HG02840 (cell line): ENCODE results near the gene FAM181A.
A peak's percentile ranks its signal among the peaks of the same experiment; 100 is the strongest.

Experiments used
- ATAC-seq: cut with Tn5 transposase; IDR thresholded peaks from one replicate; pipeline ENCODE4 v1.9.1; 2021; ENCODE audit warnings: mild to moderate bottlenecking, moderate library complexity, moderate number of reproducible peaks; ENCODE audit not compliant: unreplicated experiment, low FRiP score

The FAM181A gene

DNA sequence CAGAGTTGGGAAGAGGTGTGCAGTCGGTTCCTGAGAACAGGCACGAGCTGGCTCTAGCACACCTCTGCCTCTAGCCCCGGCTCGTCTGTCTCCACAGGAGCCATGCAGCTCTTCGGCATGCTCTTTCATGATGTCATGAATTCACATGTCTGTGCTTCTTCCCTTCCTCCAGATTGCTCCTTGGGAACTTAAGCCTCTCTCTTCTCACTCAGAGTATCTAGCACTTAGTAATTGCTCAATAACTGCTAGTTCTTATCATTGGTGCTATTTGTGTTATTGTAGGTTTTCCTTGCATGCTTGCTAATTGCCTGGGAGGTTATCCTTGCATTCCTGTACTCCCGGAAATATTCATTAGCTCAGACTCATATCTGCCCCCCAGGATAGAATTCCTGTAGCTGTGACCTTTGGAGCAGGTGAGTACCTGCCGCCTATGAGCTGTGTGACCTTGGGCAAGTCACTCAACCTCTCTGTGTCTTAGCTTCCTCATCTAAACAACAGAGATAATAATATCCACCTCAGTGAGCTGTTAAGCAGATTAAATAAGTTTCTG is 19.5 kb downstream of the FAM181A start:
- ATAC-seq: no peak

GRCh38 chr14:93947282-93947681 is 20.1 kb downstream of the FAM181A start:
- no peak for ATAC-seq

DNA sequence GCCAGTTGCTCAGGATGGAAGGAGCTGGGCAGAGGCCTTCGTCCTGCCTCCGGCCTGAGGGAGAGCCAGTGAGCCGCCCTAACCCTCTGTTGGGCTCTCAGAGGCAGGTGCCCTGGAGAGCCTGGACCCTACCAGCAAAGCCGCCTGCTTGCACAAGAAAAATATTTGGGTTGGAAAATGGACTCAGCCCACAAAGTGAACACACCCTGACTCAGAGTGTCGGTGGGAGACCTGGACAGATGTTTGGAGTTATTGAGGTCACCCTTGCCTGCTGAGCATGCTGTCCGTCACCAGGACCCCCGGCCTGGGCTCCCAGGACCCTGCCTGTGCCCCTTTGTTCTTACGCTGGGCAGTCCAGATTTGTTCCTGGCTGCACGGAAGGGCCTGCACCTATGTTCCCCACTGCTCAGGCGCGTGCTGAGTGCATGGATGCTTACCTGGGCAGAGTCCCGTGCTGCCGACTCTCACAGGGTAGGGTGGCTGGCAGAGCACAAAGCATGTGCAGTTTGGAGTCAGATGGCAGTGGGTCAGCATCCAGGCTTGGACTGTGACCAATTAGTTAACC is 22.4 kb downstream of the FAM181A start:
- no peak for ATAC-seq

GRCh38 chr14:93950948-93951634 is 23.9 kb downstream of the FAM181A start:
- no peak for ATAC-seq

GRCh38 chr14:93951635-93952540 is 24.7 kb downstream of the FAM181A start:
- ATAC-seq: no peak

DNA sequence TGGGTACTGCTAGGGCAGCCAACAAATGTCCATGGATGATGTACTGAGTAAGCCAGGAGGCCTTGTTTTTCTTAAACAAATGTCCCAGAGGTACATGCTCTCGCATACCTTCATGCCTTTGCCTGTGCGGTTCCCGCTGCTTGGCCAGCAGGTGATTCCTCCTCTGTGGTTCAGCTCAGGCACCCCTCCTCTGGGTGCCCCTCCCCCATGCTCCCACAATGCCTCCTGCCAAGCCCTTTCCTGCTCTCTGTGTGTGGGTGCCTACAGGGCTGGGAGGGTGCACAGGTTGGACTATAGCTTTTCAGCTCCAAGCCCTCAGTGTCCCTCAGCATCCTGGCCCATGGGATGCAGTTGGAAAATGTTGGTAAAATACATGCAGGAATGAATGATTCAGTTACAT is 25.7 kb downstream of the FAM181A start:
- no peak for ATAC-seq

DNA sequence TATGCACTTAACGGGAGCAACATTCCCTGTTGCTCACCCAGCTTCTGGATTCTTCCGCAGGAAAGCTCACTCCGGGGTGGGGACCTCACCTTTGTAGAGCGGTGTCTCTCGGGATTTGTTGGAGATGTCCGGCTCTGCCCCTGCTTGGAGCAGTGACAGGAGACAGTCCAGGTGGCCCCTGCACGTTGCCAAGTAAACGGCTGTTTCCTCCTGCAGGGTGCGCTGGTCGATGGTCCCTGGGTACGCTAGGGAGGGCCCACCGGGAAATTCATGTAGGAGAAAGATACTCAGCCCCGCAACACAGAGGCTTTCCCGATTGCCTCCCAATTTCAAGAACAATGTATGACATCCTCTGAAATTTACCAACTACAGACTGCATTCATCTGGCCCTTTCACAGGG is 26.1 kb downstream of the FAM181A start:
- ATAC-seq: no peak

DNA sequence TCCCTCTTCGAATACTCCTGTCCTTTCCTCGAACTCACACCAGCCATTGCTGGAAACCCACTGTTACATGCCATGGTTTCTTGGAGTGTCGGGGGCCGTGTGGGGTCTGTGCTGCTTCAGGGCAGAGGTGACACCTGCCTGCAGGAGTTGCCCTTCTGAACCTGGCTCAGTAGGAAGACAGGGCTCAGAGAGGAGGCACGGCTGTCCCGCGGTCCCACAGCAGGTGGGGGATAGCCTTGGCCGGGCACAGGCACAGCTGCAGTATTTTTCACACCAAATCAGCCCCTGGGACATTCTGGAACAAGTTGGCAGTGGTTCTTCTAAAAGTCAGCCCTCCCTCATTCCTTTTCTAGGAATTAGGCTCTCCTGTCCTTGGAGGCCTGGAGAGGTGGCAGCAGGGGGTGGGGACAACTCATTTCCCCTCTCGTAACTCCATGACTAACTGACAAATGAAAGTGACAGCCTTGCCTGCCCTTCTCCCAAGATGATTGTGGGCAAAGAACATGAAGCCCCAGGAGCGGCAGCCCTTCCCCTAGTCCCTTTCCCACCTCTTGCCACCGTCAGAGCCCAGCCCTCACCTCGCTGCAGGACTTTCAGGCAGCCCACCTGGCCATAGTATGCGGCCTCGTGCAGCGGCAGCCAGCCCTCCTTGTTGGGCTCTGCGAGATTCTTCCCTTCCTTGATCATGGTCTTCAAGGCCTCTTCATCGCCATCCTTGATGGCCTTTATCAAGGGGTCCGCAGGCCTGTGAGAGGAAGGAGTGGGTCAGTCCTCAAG is 26.8 kb downstream of the FAM181A start:
- ATAC-seq: no peak

DNA sequence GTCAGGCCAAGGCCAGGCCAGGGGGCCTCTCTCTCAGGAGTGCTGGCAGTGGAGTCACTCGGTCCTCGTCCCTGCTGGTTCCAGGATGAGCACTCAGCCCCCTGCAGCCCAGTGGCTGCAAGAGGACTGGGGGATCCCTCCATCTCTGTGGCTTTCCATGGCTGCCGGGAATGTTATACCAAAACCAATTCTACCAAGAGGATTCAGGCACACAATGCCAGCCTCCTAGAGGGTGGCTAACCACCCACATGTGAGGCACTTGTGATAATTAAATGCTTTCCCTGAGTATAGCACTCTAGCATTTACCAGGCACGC is 27.3 kb downstream of the FAM181A start:
- no peak for ATAC-seq

- no peak for ATAC-seq
These were observed 28.0 kb downstream of the FAM181A start for GRCh38 chr14:93954900-93955849.

DNA sequence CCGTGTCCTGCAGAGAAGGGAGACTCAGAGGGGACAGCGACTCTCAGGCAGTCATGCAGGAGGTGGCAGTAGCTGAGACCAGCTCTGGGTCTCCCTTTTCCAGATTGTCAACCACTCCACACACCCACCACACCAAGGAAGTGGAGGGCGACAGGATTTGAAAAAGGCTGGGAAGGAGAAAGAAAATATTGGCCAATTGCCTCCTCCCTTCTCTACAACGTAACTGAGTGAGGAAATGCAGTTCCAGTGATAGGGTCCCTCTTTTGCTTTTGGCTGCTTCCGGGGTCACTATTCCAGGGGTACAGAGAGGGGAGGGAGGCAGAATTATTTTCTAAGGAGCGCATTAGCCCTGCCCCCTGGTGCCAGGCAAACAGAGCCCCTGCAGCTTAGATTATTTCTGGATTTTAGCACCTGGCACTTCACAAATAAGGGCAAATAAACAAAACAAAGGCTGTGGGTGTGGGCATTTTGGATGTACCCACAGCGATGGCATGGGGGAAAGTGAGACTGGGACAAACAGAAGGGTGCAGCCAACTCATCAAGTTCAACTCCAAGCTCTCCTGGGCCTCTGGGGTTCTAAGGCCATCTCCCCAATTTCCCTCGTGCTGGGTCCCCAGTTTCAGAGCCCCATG is 28.8 kb downstream of the FAM181A start:
- no peak for ATAC-seq

DNA sequence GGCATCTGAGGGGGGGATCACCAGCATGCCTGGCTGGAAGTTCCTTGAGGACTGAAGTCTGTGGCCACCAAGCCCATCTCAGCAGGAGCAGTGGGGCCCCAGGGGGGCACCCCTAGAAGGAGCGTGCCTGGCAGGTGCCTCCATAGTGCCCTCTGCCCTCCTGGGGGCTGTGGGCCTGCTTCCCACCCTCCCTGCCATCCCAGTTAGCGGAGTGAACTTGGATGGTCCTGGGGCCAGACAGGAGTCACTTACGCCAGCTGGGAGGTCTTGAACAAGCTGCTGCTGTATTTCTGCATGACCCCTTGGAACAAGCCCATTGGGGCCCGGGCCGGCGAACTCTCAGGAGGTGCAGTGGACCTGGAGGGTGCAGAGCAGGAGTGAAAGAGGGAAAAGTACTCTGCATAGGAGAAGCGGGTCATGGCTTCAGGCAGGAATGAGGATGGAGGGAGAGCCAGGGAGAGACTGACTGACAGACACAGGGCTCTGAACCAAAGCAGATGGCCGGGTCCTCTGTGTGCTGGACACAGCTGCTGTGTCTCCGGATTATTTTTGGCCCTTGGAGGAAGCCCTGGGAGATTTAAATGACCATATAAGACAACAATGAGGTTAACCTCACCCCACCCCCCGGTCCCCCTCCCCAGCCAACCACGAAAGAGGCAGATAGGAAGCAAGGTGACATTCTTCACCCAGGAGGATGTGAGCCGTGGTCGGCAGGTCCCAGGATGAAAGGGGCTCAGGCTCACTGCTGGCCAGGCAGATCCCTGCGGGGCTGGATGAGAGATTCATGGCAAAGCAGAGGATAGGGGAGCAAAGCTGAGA is 29.6 kb downstream of the FAM181A start:
- ATAC-seq: no peak

DNA sequence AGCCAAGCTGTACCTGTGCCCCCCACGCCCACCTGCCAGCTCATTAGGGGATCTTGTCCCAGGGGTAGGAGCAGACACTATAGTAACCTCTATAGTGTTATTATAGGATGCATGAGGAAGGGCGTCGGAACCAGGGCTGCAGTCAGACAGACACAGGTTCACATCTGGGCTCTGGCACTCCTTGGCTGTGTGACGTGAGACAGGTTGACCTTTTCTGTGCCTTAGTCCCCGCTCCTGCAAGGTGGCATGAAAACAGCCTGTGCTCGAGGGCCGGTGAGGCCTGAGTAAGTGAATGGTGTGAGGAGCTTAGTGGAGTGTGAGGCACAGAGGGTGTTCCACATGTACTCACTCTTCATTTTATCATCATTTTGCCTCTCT is 30.2 kb downstream of the FAM181A start:
- no peak for ATAC-seq

GRCh38 chr14:93957751-93958566 is 30.8 kb downstream of the FAM181A start:
- no peak for ATAC-seq

DNA sequence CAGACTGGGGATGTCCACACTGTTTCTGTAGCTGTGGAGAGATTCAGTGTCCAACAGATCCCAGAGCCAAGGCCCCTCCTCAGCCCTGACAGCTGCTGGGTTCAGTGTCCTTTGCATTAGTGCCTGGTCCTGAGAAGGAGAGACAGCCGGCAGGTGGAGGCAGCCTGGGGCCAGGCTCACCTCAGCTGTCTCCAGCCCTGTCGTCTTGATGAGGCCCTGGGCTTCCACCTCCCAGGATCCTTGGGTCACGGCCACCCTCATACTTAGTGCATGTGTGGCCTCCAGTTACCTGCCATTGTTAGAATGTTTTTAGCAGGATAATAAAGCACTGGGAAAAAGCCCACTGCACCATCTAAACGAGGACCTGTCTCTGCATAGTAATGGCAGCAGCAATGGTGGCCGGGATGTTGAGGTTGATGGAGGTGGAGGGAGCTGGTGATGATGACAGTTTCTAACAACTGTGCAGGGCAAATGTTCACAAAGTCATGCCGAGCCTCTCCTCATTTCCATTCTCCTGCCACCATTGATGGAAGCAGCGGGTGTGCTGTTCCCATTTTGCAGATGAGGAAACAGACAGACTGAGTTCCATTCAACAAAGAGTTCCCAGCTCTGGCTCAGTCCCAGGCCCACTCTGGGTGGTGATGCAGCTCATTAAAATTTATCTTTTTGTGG is 31.6 kb downstream of the FAM181A start:
- ATAC-seq: no peak

- peak; percentile 71 for ATAC-seq
These were observed 32.3 kb downstream of the FAM181A start for GRCh38 chr14:93959239-93960107.
